ENCODE measurements around the gene ZC3H12C. TPM values are rescaled to one million over a fixed set of nuclear protein-coding genes. Genes with fewer than 3 reads are reported as not detected.
A peak's percentile ranks its signal among the peaks of the same experiment; 100 is the strongest.

Gene ZC3H12C
- total and polyA plus RNA-seq, 2 of the 4 experiments (the other 2 are of a cell fraction): 4.2 to 15.8 TPM

DNA sequence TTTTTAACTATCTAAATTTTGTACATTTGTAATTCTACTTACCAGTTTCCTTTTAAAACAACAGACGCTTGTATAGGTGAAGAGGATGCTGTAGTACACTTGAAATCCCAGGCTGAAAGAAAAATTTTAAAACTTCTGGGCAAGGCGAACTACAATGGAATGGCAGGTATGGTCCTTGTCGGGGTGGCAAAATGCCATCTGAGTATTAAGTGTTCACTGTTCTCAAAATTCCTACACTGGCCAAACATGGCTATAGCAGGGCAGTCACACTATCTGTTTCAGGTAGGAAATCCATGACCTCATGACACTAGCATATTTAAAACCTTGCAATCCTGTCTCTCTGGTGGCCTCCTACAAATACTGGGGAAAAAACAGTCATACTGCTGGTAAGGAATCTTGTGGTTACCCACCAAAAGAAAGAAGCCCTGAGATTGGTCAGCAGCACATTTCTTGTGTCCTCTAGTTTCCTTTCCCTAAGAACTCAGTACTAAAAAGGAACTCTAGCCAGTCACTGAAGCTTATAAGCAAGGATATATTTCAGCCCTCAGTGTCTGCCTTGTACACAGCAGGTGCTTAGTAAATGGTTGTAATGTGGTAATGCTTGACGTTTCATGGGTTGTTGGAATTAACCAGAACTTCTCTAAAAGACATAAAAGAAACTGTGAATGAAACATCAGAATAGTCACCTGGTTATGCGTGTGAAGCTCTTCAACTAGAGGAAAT lies 5.2 kb upstream of the ZC3H12C start:
- Histone ChIP-seq H4K5ac (ENCODE audit: low read depth, low read length) (no peak overlapping the region), H3K79me1 (ENCODE audit: low read depth in 1 of 2, low read length in 2 of 2) (peaks cover 0 to 6% of the 10 kb centered on the region in 2 experiments; a peak in 1 of 4 replicates), H3K56ac (ENCODE audit: extremely low read depth, insufficient read depth, low read length) (no peak overlapping the region), H3K14ac (replicated peaks; ENCODE audit: low read depth, low read length) (peak overlapping the region; percentile 68), H2BK20ac (ENCODE audit: low read depth, low read length) (peak overlapping the region; percentile 27; the same call in 1 of the 2 replicates), H2BK5ac (ENCODE audit: low read depth, low read length, poor library complexity, severe bottlenecking) (no peak overlapping the region), H3K9me1 (ENCODE audit: insufficient read depth, low read length) (peaks cover 15% of the 10 kb centered on the region), H3K9me3 (ENCODE audit: control insufficient read depth, insufficient read depth, low read length) (no peaks in the 10 kb centered on the region), H2BK15ac (ENCODE audit: low read depth, low read length) (peak overlapping the region; percentile 76; the same call in 1 of the 3 replicates), H3K27me3 (ENCODE audit: control insufficient read depth, insufficient read depth, low read length) (no peaks in the 10 kb centered on the region), H3K23ac (ENCODE audit: low read depth, low read length) (0 out of 2 replicates have a peak overlapping the region, but pooled peaks have one; percentile 4), H3K4me2 (ENCODE audit: low read depth, low read length) (no peak overlapping the region), H3K9ac (ENCODE audit: low read depth, low read length) (no peak overlapping the region), H2AK9ac (replicated peaks; ENCODE audit: low read depth, low read length, poor library complexity) (no peak overlapping the region), H3K18ac (ENCODE audit: low read depth, low read length) (no peak overlapping the region; the same call in 1 of the 2 replicates), H3K4me1 (ENCODE audit: control insufficient read depth, insufficient read depth, low read length) (peaks cover 9% of the 10 kb centered on the region), H4K91ac (ENCODE audit: insufficient read depth, low read depth, low read length) (no peak overlapping the region), H3K4me3 (ENCODE audit: insufficient read depth, low read depth, low read length) (no peak overlapping the region), H4K20me1 (ENCODE audit: insufficient read depth, low read length) (no peaks in the 10 kb centered on the region), H3K4ac (ENCODE audit: low read depth, low read length) (peak overlapping the region; percentile 24), H3K36me3 (ENCODE audit: control insufficient read depth, insufficient read depth, low read length) (no peaks in the 10 kb centered on the region), H2AFZ (replicated peaks; ENCODE audit: low read length, poor library complexity) (no peak overlapping the region), H3K27ac (ENCODE audit: insufficient read depth, low read length) (no peak overlapping the region), H4K8ac (ENCODE audit: low read depth in 2 of 2, low read length in 2 of 2) (peak overlapping the region in 1 of 2 experiments; percentile 15; a peak in 1 of 4 replicates), H2AK5ac (ENCODE audit: low read depth, low read length) (peak overlapping the region; percentile 63; the same call in 1 of the 2 replicates), H2BK120ac (ENCODE audit: low read depth, low read length) (peak overlapping the region; percentile 12; the same call in 1 of the 2 replicates)
- ChIA-PET CTCF (no interaction called here), POLR2A (ENCODE audit: unreplicated experiment) (no interaction called here)
- WGBS, 2 experiments (ENCODE audit: extremely low coverage in 2 of 2, insufficient read length in 1 of 2): no CpG with 5 or more reads among the region's 5 CpGs
- DNase-seq: peak; percentile 79
- dilution Hi-C loops (cut with HindIII; ENCODE audit: low sequenced_read_pairs, unreplicated experiment) (no loop called here), in situ Hi-C loops (cut with MboI; ENCODE audit: low sequenced_read_pairs) (no loop called here), intact Hi-C loops (cut with micrococcal nuclease) (no loop called here)
- BruUV-seq (replicated peaks): no TSS peak
- TF ChIP-seq RFX5 (IDR thresholded peaks at IDR 0.05; ENCODE audit: low read depth, low read length) (no peak), MXI1 (IDR thresholded peaks at IDR 0.05; ENCODE audit: borderline replicate concordance, low read depth, low read length) (no peak), FOS (IDR thresholded peaks at IDR 0.05; ENCODE audit: low read depth, low read length) (no peak), SMC3 (IDR thresholded peaks at IDR 0.05; ENCODE audit: low read depth, low read length) (no peak), RCOR1 (IDR thresholded peaks at IDR 0.05; ENCODE audit: insufficient replicate concordance, low read length) (no peak), MAZ (IDR thresholded peaks at IDR 0.05; ENCODE audit: borderline replicate concordance, low read depth, low read length) (no peak), MAFK (IDR thresholded peaks at IDR 0.05; ENCODE audit: low read depth, low read length) (no peak), RAD21 (IDR thresholded peaks at IDR 0.05; ENCODE audit: low read length) (no peak), CEBPB (IDR thresholded peaks at IDR 0.05; ENCODE audit: low read depth, low read length) (no peak), NFE2L2 (IDR thresholded peaks at IDR 0.05; ENCODE audit: low read depth, low read length) (no peak), POLR2A (IDR thresholded peaks at IDR 0.05; ENCODE audit: low read depth, low read length) (no peak)
- TF ChIP-seq, protein P1, sequence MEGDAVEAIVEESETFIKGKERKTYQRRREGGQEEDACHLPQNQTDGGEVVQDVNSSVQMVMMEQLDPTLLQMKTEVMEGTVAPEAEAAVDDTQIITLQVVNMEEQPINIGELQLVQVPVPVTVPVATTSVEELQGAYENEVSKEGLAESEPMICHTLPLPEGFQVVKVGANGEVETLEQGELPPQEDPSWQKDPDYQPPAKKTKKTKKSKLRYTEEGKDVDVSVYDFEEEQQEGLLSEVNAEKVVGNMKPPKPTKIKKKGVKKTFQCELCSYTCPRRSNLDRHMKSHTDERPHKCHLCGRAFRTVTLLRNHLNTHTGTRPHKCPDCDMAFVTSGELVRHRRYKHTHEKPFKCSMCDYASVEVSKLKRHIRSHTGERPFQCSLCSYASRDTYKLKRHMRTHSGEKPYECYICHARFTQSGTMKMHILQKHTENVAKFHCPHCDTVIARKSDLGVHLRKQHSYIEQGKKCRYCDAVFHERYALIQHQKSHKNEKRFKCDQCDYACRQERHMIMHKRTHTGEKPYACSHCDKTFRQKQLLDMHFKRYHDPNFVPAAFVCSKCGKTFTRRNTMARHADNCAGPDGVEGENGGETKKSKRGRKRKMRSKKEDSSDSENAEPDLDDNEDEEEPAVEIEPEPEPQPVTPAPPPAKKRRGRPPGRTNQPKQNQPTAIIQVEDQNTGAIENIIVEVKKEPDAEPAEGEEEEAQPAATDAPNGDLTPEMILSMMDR (conservative IDR thresholded peaks at IDR 0.05; ENCODE audit: low read depth, low read length): no peak
- TF ChIP-seq, protein P2, sequence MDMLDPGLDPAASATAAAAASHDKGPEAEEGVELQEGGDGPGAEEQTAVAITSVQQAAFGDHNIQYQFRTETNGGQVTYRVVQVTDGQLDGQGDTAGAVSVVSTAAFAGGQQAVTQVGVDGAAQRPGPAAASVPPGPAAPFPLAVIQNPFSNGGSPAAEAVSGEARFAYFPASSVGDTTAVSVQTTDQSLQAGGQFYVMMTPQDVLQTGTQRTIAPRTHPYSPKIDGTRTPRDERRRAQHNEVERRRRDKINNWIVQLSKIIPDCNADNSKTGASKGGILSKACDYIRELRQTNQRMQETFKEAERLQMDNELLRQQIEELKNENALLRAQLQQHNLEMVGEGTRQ (IDR thresholded peaks at IDR 0.05; ENCODE audit: low read depth, low read length): no peak
- no peak for ATAC-seq (ENCODE audit: low read depth)

Data from IMR-90 (cell line).